Right lobe of liver (tissue), 6 donors: ENCODE data around the gene LIMK2. TPM values are rescaled to one million over a fixed set of nuclear protein-coding genes. Genes with fewer than 3 reads are reported as not detected.
A peak's percentile ranks its signal among the peaks of the same experiment; 100 is the strongest.
"Not testable (repeated sequence)": the region's sequence is repeated elsewhere in the genome, so short reads cannot be mapped to it uniquely, and the experiment has no call there.

Source experiments
- ATAC-seq, 4 donors: fragments of 200-7000 bp; cut with Tn5 transposase; one replicate each; pipeline ENCODE4 v1.9.1; 2020; ENCODE audit warnings: mild to moderate bottlenecking in 4 of 4, moderate library complexity in 4 of 4
- DNase-seq, 3 donors: peaks; one replicate each; pipeline ENCODE4 v3.0.0-alpha.2; 2020
- H3K27ac ChIP-seq, 3 donors: fragments of 200-600 bp; one replicate each; pipeline ENCODE4 v1.8.0; 2022
- H3K27me3 ChIP-seq, 2 donors: fragments of 200-600 bp; one replicate each; pipeline ENCODE4 v1.8.0; 2022
- H3K36me3 ChIP-seq, 4 donors: fragments of 200-600 bp; sonication (generic) in 1 of 4; one replicate each; pipeline versions ENCODE4 v1.5.1 to v1.8.0; 2017 to 2022; ENCODE audit warnings: control low read depth in 1 of 4
- H3K4me1 ChIP-seq, 4 donors: fragments of 200-600 bp; sonication (generic) in 1 of 4; one replicate each; pipeline versions ENCODE4 v1.5.1 to v1.8.0; 2017 to 2022; ENCODE audit warnings: control low read depth in 1 of 4
- H3K4me3 ChIP-seq, 3 donors: fragments of 200-600 bp; one replicate each; pipeline ENCODE4 v1.8.0; 2022
- H3K9me3 ChIP-seq, 4 donors: fragments of 200-600 bp; sonication (generic) in 1 of 4; one replicate each; pipeline versions ENCODE4 v1.5.1 to v1.8.0; 2017 to 2022; ENCODE audit warnings: control low read depth in 1 of 4
- CTCF ChIP-seq, 4 donors: fragments of 200-600 bp in 3 of 4; fragments of 450-650 bp in 1 of 4; IDR thresholded peaks; one replicate each; pipeline versions ENCODE4 v1.5.1 to v1.8.0; 2016 to 2022; ENCODE audit warnings: antibody characterized with exemption in 4 of 4, mild to moderate bottlenecking in 2 of 4
- POLR2A ChIP-seq: fragments of 450-650 bp; IDR thresholded peaks from one replicate; pipeline ENCODE4 v1.6.1; 2017; ENCODE audit warnings: antibody characterized with exemption, mild to moderate bottlenecking
- WGBS: methylation state at CpG from one replicate; pipeline ENCODE4 v1.1.6; 2018; ENCODE audit warnings: low coverage, low lambda C conversion rate; ENCODE audit not compliant: insufficient coverage; ENCODE audit errors: missing lambda C conversion rate; 5-methylcytosine and 5-hydroxymethylcytosine counted together
- intact Hi-C, 2 donors: fragments of 100-400 bp; cut with DNase I; formaldehyde crosslinking; loops; one replicate each; pipeline versions ENCODE4 v1.11.2 to v1.14.1; 2022
- total RNA-seq, 6 experiments: library from RNA; depleted of rRNA in 2 of 6; stranded (reverse); fragments of >200 nt in 2 of 6; fragmentation: NEBNext Ultra II Directional in 3 of 6; extraction: Animal tissue kit (Norgen Biotek cat#: 25700) in 3 of 6; gene quantifications; one replicate each; pipeline versions ENCODE4 v1.1.0 to v1.2.4, GENCODE V29; 2016 to 2023
- donor health status: DM: no; HTN: yes; CAD: no.
- donor health status: DM: no; HTN: no; CAD: no.
- donor health status: DM: no; HTN: no; CAD: no.
- donor health status: DM: no; HTN: yes; CAD: no.
- donor health status: DM: no; HTN: yes; CAD: no.

LIMK2 gene
- total RNA-seq, 6 experiments from 2014 or later, result 6.3 to 47.9 (median 19.6) TPM

GRCh38 chr22:31184015-31184414, 28.1 kb upstream of the LIMK2 start:
- no peak for TF ChIP-seq CTCF (IDR thresholded peaks at IDR 0.05)
- TF ChIP-seq POLR2A, result no peak
- Histone ChIP-seq H3K27ac (no peak overlapping the region), H3K36me3 (peaks cover 0 to 16% (median 4%) of the 10 kb centered on the region in 4 donors), H3K27me3 (no peaks in the 10 kb centered on the region), H3K4me1 (peaks cover 0 to 9% (median 4%) of the 10 kb centered on the region in 4 donors), H3K4me3 (no peak overlapping the region), H3K9me3 (no peaks in the 10 kb centered on the region)
- DNase-seq (no peak), ATAC-seq (no peak)
- intact Hi-C loops, result no loop called here
- no CpG with 5 or more reads among the region's 30 CpGs for WGBS

GRCh38 chr22:31185056-31185455, 27.0 kb upstream of the LIMK2 start:
- H3K4me1 ChIP-seq, result no peaks in the 10 kb centered on the region
- intact Hi-C loops, result no loop called here
- 92% methylated on average over 2 of the region's 5 CpGs for WGBS
- H3K36me3 ChIP-seq, result peaks cover 0 to 16% (median 5%) of the 10 kb centered on the region in 4 donors
- no peak overlapping the region for H3K4me3 ChIP-seq
- DNase-seq, result no peak
- ATAC-seq, result no peak
- no peaks in the 10 kb centered on the region for H3K9me3 ChIP-seq
- no peak for TF ChIP-seq CTCF (IDR thresholded peaks at IDR 0.05)
- TF ChIP-seq POLR2A, result no peak
- no peak overlapping the region for H3K27ac ChIP-seq
- H3K27me3 ChIP-seq, result no peaks in the 10 kb centered on the region

- no peaks in the 10 kb centered on the region for H3K9me3 ChIP-seq
- TF ChIP-seq CTCF (IDR thresholded peaks at IDR 0.05) (no peak), POLR2A (no peak)
- DNase-seq (no peak), ATAC-seq (no peak)
- no peak overlapping the region for H3K27ac ChIP-seq
- no peaks in the 10 kb centered on the region for H3K4me1 ChIP-seq
- 68% methylated on average over 6 of the region's 6 CpGs for WGBS
- intact Hi-C loops, result no loop called here
- peaks cover 0 to 21% (median 8%) of the 10 kb centered on the region in 4 donors for H3K36me3 ChIP-seq
- H3K27me3 ChIP-seq, result no peaks in the 10 kb centered on the region
- H3K4me3 ChIP-seq, result no peak overlapping the region
Observed at GRCh38 chr22:31187627-31188026, 24.5 kb upstream of the LIMK2 start.

- WGBS, result 65% methylated on average over 2 of the region's 2 CpGs
- TF ChIP-seq CTCF (IDR thresholded peaks at IDR 0.05), result no peak
- no peak for TF ChIP-seq POLR2A
- ATAC-seq (peak in 1 of 4 donors; percentile 25), DNase-seq (no peak)
- Histone ChIP-seq H3K4me3 (no peak overlapping the region), H3K9me3 (no peaks in the 10 kb centered on the region), H3K4me1 (no peaks in the 10 kb centered on the region), H3K36me3 (peaks cover 0 to 34% (median 14%) of the 10 kb centered on the region in 4 donors), H3K27ac (no peak overlapping the region), H3K27me3 (no peaks in the 10 kb centered on the region)
- intact Hi-C loops, result no loop called here
Observed at GRCh38 chr22:31192513-31192912, 19.6 kb upstream of the LIMK2 start.

GRCh38 chr22:31193092-31193491, 19.0 kb upstream of the LIMK2 start:
- Histone ChIP-seq H3K9me3 (no peaks in the 10 kb centered on the region), H3K4me3 (no peak overlapping the region), H3K27me3 (no peaks in the 10 kb centered on the region), H3K4me1 (no peaks in the 10 kb centered on the region), H3K27ac (no peak overlapping the region), H3K36me3 (peaks cover 0 to 33% (median 12%) of the 10 kb centered on the region in 4 donors)
- ATAC-seq (no peak), DNase-seq (no peak)
- TF ChIP-seq CTCF (IDR thresholded peaks at IDR 0.05), result no peak
- no peak for TF ChIP-seq POLR2A
- 88% methylated on average over 1 of the region's 3 CpGs for WGBS
- intact Hi-C loops, result no loop called here

- ATAC-seq, H3K27ac ChIP-seq, H3K4me3 ChIP-seq, intact Hi-C loops, H3K27me3 ChIP-seq, H3K9me3 ChIP-seq, H3K4me1 ChIP-seq, DNase-seq: not testable (repeated sequence)
- peaks cover 0 to 40% (median 10%) of the 10 kb centered on the region in 4 donors for H3K36me3 ChIP-seq
- 96% methylated on average over 5 of the region's 5 CpGs for WGBS
Observed at GRCh38 chr22:31194681-31195080, 17.4 kb upstream of the LIMK2 start.
